RWPE2 (cell line): ENCODE data around the gene ADCY1.

Experiments
- ATAC-seq: fragments of 200-7000 bp; cut with Tn5 transposase; 3 replicates; pipeline ENCODE4 v1.9.1; 2021; ENCODE audit warnings: low read depth
- DNase-seq: peaks from one replicate; pipeline ENCODE4 v3.0.0-alpha.2; 2020; ENCODE audit warnings: low spot score
- H3K27ac ChIP-seq: fragments of 450-650 bp; 2 replicates; pipeline ENCODE4 v1.5.1; 2017; ENCODE audit warnings: mild to moderate bottlenecking; ENCODE audit not compliant: poor library complexity, severe bottlenecking
- H3K27me3 ChIP-seq: fragments of 250-450 bp; sonication (Bioruptor Pico); 2 replicates; pipeline ENCODE4 v1.5.1; 2021; ENCODE audit warnings: mild to moderate bottlenecking, moderate library complexity; ENCODE audit not compliant: insufficient read depth, poor library complexity, severe bottlenecking
- H3K36me3 ChIP-seq: fragments of 250-450 bp; sonication (Bioruptor Pico); 2 replicates; pipeline ENCODE4 v1.5.1; 2020; ENCODE audit warnings: low read depth, mild to moderate bottlenecking, moderate library complexity
- H3K4me1 ChIP-seq: fragments of 250-450 bp; sonication (Bioruptor Pico); 2 replicates; pipeline ENCODE4 v1.5.1; 2021; ENCODE audit warnings: mild to moderate bottlenecking, moderate library complexity; ENCODE audit not compliant: insufficient read depth, poor library complexity, severe bottlenecking
- H3K4me3 ChIP-seq: fragments of 250-450 bp; sonication (Bioruptor Pico); 2 replicates; pipeline ENCODE4 v1.5.1; 2021; ENCODE audit warnings: mild to moderate bottlenecking, moderate library complexity; ENCODE audit not compliant: severe bottlenecking
- H3K9me3 ChIP-seq: fragments of 250-450 bp; sonication (Bioruptor Pico); 2 replicates; pipeline ENCODE4 v1.5.1; 2021; ENCODE audit warnings: mild to moderate bottlenecking, moderate library complexity; ENCODE audit not compliant: severe bottlenecking
- TF ChIP-seq, protein P1 (sequence below): fragments of 450-650 bp; IDR thresholded peaks from one replicate; pipeline ENCODE4 v1.5.1; 2017; ENCODE audit warnings: mild to moderate bottlenecking, moderate library complexity; ENCODE audit not compliant: poor library complexity, severe bottlenecking

ADCY1 gene

GRCh38 chr7:45690762-45691150, 116.6 kb downstream of the ADCY1 start:
- ATAC-seq (no peak), DNase-seq (no peak)
- Histone ChIP-seq H3K4me3 (no peak overlapping the region), H3K4me1 (no peaks in the 10 kb centered on the region), H3K36me3 (no peaks in the 10 kb centered on the region), H3K27ac (no peak overlapping the region), H3K27me3 (no peaks in the 10 kb centered on the region), H3K9me3 (no peaks in the 10 kb centered on the region)
- TF ChIP-seq, protein P1, sequence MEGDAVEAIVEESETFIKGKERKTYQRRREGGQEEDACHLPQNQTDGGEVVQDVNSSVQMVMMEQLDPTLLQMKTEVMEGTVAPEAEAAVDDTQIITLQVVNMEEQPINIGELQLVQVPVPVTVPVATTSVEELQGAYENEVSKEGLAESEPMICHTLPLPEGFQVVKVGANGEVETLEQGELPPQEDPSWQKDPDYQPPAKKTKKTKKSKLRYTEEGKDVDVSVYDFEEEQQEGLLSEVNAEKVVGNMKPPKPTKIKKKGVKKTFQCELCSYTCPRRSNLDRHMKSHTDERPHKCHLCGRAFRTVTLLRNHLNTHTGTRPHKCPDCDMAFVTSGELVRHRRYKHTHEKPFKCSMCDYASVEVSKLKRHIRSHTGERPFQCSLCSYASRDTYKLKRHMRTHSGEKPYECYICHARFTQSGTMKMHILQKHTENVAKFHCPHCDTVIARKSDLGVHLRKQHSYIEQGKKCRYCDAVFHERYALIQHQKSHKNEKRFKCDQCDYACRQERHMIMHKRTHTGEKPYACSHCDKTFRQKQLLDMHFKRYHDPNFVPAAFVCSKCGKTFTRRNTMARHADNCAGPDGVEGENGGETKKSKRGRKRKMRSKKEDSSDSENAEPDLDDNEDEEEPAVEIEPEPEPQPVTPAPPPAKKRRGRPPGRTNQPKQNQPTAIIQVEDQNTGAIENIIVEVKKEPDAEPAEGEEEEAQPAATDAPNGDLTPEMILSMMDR = no peak

GRCh38 chr7:45691155-45691656, 117.0 kb downstream of the ADCY1 start:
- no peaks in the 10 kb centered on the region for H3K4me1 ChIP-seq
- no peak overlapping the region for H3K27ac ChIP-seq
- no peaks in the 10 kb centered on the region for H3K36me3 ChIP-seq
- TF ChIP-seq, protein P1 = no peak
- H3K4me3 ChIP-seq = no peak overlapping the region
- no peaks in the 10 kb centered on the region for H3K9me3 ChIP-seq
- DNase-seq = no peak
- no peak for ATAC-seq
- H3K27me3 ChIP-seq = no peaks in the 10 kb centered on the region

- Histone ChIP-seq H3K4me3 (no peak overlapping the region), H3K4me1 (no peaks in the 10 kb centered on the region), H3K36me3 (no peaks in the 10 kb centered on the region), H3K9me3 (no peaks in the 10 kb centered on the region), H3K27me3 (no peaks in the 10 kb centered on the region), H3K27ac (no peak overlapping the region)
- TF ChIP-seq, protein P1 = no peak
- DNase-seq (no peak), ATAC-seq (no peak)
Measured at GRCh38 chr7:45692031-45692430, 117.9 kb downstream of the ADCY1 start.

DNA sequence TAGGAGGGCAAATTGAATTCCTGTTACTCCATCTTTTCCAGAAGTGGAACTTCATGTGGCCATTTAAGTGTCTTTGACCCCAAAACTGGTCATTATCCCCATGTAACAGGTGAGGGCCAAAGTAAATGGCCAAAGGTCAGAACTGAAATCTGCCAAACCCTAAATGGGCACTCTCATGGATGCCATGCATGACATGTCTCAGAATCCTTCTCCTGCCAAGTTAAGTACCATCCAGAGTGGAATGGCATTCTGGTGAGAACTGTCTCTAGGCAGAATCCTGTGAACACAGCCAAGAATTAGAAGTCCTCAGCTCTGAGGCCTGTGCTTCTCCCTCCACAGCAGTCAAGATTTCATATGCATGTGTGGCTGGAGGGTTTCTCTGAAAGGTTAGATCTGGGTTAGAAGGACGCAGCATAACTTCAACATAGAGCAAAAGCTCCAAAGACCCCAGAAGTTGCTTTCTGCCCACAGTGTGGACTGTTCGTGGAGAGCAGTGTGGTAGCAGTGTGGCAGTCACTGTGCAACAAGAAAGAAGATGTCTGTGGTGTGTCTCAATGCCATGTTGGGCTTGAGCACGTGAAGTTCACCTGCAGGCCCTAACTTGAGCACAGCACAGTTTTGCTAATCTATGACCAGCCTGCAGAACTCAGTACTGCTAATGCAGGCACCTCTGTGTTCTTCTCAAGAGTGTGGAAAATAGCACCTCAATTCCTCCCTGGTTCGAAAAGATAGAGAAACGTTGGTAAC, 121.3 kb downstream of the ADCY1 start:
- no peak overlapping the region for H3K27ac ChIP-seq
- DNase-seq = no peak
- TF ChIP-seq, protein P1 = no peak
- no peaks in the 10 kb centered on the region for H3K4me1 ChIP-seq
- no peak overlapping the region for H3K4me3 ChIP-seq
- H3K9me3 ChIP-seq = no peaks in the 10 kb centered on the region
- no peak for ATAC-seq
- no peaks in the 10 kb centered on the region for H3K27me3 ChIP-seq
- H3K36me3 ChIP-seq = no peaks in the 10 kb centered on the region

- TF ChIP-seq, protein P1 = no peak
- Histone ChIP-seq H3K4me3 (no peak overlapping the region), H3K9me3 (no peaks in the 10 kb centered on the region), H3K27ac (no peak overlapping the region), H3K36me3 (no peaks in the 10 kb centered on the region), H3K4me1 (no peaks in the 10 kb centered on the region), H3K27me3 (peaks cover 2% of the 10 kb centered on the region)
- ATAC-seq (no peak), DNase-seq (no peak)
Measured at GRCh38 chr7:45696476-45696875, 122.3 kb downstream of the ADCY1 start.
